ENCODE data around the gene PANK2.
"Not testable (repeated sequence)": the region's sequence is repeated elsewhere in the genome, so short reads cannot be mapped to it uniquely, and the experiment has no call there.

PANK2 gene

DNA sequence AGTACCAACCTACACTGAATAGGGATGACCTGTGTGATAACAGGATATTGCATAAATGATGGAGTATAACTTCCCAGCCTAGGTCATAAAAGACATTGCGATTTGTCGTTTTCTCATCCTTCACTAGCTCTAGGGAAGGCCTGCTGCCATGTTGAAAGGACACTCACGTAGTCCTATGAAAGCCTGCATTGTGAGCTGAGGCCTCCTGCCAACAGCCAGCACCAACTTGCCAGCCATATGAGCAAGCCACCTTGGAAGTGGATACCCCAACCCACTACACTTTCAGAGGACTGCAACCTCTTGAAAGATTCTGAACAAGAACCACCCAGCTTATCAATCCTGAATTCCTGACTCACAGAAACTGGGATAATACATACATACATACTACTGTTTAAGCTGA, 3.5 kb upstream of the PANK2 start:
- no peak overlapping the region for H3K4me3 ChIP-seq (ENCODE audit: low read length)
- TF ChIP-seq ZNF274 (IDR thresholded peaks at IDR 0.05; ENCODE audit: low read depth, low read length) = no peak

DNA sequence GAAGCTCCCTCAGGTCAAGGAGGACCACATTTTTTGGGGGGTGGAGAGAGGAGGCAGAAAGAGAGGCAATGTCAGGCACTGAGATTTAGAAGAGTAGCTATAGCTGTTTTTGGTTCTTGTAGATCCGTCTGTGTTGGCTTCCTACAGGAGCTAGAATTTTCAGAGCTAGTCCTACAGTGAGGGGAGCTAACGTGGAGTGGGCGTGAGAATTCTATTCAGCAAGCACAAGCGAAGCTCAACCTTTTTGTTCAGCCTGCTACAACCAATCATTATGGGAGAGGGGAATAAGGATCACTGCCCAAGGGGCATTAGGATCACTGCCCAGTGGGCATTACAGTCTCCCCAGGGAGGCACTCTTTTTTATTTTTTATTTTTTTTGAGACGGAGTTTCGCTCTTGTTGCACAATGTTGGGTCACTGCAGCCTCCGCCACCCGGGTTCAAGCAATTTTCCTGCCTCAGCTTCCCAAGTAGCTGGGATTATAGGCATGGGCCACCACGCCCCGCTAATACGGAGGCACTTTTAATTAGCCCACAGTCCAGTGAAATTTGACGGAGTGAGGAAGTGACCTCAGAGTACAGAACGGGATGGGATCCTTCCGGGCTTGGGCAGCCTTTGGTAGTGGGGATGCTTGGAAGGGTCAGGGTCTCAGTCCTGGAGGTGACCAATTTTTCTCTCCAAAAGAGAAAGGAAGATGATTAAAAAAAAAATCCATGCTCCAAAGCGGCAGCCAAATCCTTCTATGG, 1.1 kb upstream of the PANK2 start:
- TF ChIP-seq ZNF274 (IDR thresholded peaks at IDR 0.05; ENCODE audit: low read depth, low read length) = no peak
- peak overlapping the region; percentile 84 for H3K4me3 ChIP-seq (ENCODE audit: low read length)

DNA sequence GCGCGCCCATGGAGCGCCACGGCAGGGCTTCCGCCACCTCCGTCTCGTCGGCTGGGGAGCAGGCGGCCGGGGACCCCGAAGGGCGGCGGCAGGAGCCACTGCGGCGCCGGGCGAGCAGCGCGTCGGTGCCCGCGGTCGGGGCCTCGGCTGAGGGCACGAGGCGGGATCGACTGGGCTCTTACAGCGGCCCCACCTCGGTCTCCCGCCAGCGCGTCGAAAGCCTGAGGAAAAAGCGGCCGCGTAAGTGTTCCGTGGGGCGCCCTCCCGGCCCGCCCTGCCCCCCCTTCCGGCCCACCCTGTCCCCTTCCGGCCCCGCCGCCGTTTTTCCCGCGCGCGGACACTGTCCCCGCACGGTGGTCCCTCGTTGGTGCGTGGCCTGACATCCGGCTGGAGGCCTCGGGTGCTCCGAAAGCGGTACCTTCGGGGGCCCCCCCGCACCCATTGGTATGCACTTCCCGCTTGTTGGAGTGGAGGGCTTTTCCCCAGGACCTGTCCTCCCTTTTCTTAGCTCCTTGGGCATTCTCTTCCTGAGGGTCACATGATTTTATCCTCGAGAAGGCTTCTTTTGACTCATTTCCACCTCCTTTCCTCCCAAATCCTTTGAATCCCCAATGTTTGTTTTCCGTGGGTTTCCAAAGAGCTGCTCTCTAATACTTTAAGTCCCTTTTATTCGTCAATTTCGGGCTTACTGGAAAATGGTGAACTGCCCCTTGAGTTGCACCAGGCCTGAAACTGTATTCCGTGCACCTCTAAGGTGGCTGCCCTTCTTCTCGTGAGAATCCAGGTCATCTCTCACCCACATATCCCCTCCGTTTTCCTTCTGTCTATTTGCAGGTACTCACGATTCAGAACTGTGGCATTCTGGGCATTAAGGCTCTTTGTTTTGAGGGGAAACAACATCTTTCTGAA, 556 bp downstream of the PANK2 start:
- H3K4me3 ChIP-seq (ENCODE audit: low read length) = peak overlapping the region; percentile 100
- TF ChIP-seq ZNF274 (IDR thresholded peaks at IDR 0.05; ENCODE audit: low read depth, low read length) = no peak

DNA sequence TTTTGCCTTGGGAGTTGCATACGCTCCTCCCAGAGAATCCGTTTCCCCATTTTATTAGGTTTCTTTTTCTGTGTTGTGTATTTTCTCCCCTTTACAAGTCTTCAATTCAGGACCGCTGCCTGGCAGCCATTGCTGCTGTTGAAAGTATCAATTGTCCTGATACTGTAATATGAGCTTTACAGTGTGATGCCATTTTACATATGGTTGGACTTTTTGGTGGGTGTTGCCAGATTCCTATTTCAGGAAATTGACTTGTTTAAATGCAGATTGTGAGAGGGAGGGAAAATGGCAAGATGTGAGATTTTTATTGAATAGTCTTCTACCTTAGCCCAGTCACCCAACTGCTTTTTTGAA, 1.2 kb downstream of the PANK2 start:
- TF ChIP-seq ZNF274 (IDR thresholded peaks at IDR 0.05; ENCODE audit: low read depth, low read length) = no peak
- H3K4me3 ChIP-seq (ENCODE audit: low read length) = peak overlapping the region; percentile 100

DNA sequence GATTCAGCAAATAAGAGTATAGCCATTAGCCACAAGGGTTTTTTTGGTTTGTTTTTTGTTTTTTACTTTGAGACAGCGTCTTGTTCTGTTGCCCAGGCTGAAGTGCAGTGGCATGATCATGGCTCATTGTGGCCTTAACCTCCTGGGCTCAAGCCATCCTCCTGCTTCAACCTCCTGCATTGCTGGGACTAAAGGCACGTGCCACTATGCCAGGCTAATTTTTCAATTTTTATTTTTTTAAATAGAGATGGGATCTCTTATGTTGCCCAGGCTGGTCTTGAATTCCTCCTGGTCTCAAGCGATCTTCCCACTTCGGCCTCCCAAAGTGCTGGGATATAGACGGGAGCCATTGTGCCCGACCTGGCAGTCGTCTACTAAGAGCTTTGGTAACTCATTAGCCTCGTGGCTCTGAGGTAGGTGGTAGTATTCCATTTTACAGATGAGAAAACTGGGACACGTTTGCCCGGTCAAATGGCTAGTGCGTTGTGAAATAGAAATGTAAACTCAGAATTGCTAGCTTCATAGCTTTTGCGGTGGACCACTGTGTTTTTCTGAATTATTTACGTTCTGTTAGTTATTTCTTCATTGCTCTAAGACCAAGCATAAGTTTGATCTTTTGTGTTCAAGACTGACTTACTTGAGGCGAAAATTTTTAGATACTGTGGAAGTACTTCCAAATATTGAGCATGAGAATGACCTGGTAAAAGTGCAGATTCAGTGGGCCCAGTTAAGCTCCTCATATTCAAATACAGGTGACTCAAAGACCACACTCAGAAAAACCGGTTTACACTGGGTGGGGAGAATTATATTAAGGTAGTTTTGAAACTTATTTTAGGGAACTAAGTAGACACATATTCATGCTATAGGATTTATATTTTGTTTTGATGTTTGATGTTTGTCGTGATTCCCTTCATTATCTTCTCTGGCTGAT, 2.1 kb downstream of the PANK2 start:
- TF ChIP-seq ZNF274 (IDR thresholded peaks at IDR 0.05; ENCODE audit: low read depth, low read length) = no peak

GRCh38 chr20:3894796-3895195, 5.6 kb downstream of the PANK2 start:
- no peak overlapping the region for H3K4me3 ChIP-seq (ENCODE audit: low read length)
- no peak for TF ChIP-seq ZNF274 (IDR thresholded peaks at IDR 0.05; ENCODE audit: low read depth, low read length)

More for the DNA sequence above, 2.1 kb downstream of the PANK2 start:
- peak overlapping the region; percentile 100 for H3K4me3 ChIP-seq (ENCODE audit: low read length)

- no peak for TF ChIP-seq ZNF274 (IDR thresholded peaks at IDR 0.05; ENCODE audit: low read depth, low read length)
- no peak overlapping the region for H3K4me3 ChIP-seq (ENCODE audit: low read length)
These were observed 7.1 kb downstream of the PANK2 start for GRCh38 chr20:3896302-3896701.

DNA sequence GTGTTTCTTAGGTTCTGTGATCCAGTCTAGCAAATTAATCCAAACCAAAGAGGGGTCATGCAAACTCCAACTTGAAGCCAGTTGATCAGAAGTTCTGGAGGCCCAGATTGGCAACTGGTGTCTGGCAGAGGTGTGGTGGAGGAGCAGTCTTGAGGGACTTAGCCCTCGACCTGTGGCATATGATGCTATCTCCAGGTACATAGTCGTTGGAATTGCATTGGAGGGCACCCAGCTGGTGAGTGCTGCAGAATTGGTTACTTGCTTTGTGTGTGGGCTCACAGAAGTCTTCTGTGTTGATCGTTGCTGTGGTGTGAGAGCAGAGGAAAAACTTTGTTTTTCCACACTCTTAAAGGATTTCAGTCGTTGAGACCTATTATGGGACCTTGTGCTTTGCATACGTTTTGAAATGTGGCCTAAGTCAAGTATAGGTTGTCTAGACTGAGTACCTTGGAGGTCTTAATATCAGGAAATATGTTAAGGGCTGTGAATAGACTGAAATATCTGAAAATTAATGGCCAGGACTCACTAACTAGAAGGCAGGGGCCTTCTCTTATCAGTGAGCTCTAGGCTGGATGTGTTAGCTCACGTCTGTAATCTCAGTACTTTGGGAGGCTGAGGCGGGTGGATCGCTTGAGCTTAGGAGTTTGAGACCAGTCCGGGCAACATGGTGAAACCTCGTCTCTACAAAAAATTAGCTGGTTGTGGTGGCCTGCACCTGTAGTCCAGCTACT, 7.8 kb downstream of the PANK2 start:
- H3K4me3 ChIP-seq (ENCODE audit: low read length) = no peak overlapping the region

GRCh38 chr20:3898181-3898580, 9.0 kb downstream of the PANK2 start:
- not testable (repeated sequence) for H3K4me3 ChIP-seq (ENCODE audit: low read length)

More for the DNA sequence above, 7.8 kb downstream of the PANK2 start:
- no peak for TF ChIP-seq ZNF274 (IDR thresholded peaks at IDR 0.05; ENCODE audit: low read depth, low read length)

DNA sequence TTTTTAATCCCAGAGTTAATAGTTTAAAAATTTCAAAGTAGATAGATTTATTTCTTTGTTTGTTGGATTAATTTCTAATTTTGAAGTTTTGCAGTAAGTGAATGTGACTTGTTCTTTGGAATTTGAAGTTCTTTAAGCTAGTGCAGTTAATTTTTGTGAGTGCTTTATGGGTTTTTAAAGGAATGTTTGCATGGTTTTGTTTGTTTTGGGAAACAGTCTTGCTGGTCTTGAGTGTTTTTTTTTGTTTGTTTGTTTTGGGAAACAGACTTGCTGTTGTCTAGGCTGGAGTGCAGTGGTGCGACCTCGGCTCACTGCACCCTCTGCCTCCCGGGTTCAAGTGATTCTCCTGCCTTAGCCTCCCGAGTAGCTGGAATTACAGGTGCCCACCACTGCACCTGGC, 9.5 kb downstream of the PANK2 start:
- no peak overlapping the region for H3K4me3 ChIP-seq (ENCODE audit: low read length)
- no peak for TF ChIP-seq ZNF274 (IDR thresholded peaks at IDR 0.05; ENCODE audit: low read depth, low read length)

GRCh38 chr20:3900187-3900604, 11.0 kb downstream of the PANK2 start:
- no peak for TF ChIP-seq ZNF274 (IDR thresholded peaks at IDR 0.05; ENCODE audit: low read depth, low read length)
- H3K4me3 ChIP-seq (ENCODE audit: low read length) = no peak overlapping the region

GRCh38 chr20:3901028-3901705, 12.0 kb downstream of the PANK2 start:
- H3K4me3 ChIP-seq (ENCODE audit: low read length) = no peak overlapping the region
- TF ChIP-seq ZNF274 (IDR thresholded peaks at IDR 0.05; ENCODE audit: low read depth, low read length) = no peak

Data from GM08714 (cell line).